Erythroblast (primary cell): ENCODE data around the gene LPAR5.

Experiments
- DNase-seq, 2 experiments: peaks; one replicate each; lab custom pipeline; 2025; lab: John Stamatoyannopoulos, UW
- GATA1 ChIP-seq: IDR thresholded peaks from 2 replicates; pipeline ENCODE4 v1.6.1; 2011; ENCODE audit warnings: low read depth, mild to moderate bottlenecking, control low read depth, low read length, moderate library complexity
- POLR2A ChIP-seq: IDR thresholded peaks from 2 replicates; pipeline ENCODE4 v1.6.1; 2011; ENCODE audit warnings: mild to moderate bottlenecking, low read length

Gene LPAR5

DNA sequence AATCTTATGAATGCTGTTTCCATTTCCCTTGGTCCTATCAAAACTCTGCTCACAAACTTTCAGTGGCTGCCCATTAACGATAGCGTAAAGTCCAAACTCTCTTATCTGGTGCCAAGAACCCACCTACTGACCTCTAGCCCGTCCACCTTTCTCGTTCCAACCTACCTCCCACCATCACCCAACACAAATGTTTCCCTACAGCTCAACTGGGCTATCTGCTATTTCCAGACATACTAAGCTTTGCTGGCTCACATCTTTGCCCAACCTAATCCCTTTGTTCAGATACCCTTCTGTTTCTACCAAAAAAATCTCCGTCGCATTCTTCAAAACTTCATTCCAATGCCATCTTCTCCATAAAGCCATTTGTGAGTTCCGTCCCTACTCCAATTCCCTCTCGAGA lies 60.1 kb downstream of the LPAR5 start:
- DNase-seq, result no peak
- no peak for TF ChIP-seq GATA1
- no peak for TF ChIP-seq POLR2A

DNA sequence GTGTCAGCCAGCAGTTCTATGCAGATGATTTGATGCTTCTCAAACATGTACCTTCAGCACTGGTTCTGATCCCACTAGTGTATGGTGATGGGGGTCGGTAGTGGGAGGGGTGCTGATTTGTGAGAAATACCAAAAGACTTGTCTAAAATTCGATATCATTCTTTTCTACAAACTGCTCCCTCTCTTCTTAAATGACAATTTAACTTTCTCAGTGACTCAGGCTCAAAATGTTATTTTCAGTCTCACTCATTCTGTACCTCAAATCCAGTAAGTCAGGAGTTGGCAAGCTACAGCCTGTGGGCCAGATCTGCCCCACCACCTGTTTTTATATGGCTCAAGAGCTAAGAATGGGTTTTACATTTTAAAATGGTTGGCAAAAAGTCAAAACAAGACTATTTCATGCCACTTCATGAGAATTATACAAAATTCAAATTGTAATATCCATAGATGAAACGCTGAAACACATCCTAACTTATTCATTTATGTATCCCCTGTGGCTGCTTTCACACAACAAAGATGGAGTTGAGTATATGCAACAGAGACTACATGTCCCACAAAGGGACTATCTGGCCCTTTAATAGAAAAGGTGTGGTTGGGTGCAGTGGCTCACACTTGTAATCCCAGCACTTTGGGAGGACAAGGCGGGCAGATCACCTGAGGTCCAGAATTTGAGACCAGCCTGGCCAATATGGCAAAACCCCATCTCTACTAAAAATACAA lies 61.0 kb downstream of the LPAR5 start:
- DNase-seq, result no peak

DNA sequence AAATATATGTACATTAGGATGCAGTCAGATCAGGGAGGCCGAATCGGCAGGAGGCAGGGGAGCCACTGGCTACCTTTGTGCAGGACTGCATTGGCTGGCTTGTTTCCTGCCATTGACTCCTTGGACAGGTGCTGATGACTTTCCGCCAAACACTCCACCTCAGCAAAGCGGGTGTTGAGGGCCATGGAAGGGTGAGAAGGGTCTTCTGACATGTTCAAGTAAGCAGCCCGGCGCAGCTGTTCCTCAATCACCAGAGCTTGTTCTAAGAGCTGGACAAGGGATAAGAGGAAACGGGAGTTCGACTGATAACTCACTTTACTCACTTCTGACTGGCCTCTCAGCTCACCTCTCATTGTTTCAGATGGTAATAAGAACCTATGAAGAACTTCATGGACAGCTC lies 62.8 kb downstream of the LPAR5 start:
- no peak for TF ChIP-seq POLR2A
- TF ChIP-seq GATA1, result no peak
- no peak for DNase-seq

More for the DNA sequence above, 61.0 kb downstream of the LPAR5 start:
- TF ChIP-seq GATA1, result no peak

GRCh38 chr12:6570264-6570887 lies 65.4 kb downstream of the LPAR5 start:
- peak; percentile 62 to 64 for DNase-seq
- TF ChIP-seq POLR2A (no peak), GATA1 (no peak)

GRCh38 chr12:6569786-6570185 lies 66.0 kb downstream of the LPAR5 start:
- no peak for TF ChIP-seq GATA1
- TF ChIP-seq POLR2A, result no peak

GRCh38 chr12:6569312-6569711 lies 66.4 kb downstream of the LPAR5 start:
- TF ChIP-seq POLR2A, result no peak
- no peak for TF ChIP-seq GATA1
- no peak for DNase-seq

More at GRCh38 chr12:6569786-6570185, 66.0 kb downstream of the LPAR5 start:
- no peak for DNase-seq
